Measurements from ENCODE around the gene ADGRA1.
"Not testable (repeated sequence)": the region's sequence is repeated elsewhere in the genome, so short reads cannot be mapped to it uniquely, and the experiment has no call there.

Gene ADGRA1

DNA sequence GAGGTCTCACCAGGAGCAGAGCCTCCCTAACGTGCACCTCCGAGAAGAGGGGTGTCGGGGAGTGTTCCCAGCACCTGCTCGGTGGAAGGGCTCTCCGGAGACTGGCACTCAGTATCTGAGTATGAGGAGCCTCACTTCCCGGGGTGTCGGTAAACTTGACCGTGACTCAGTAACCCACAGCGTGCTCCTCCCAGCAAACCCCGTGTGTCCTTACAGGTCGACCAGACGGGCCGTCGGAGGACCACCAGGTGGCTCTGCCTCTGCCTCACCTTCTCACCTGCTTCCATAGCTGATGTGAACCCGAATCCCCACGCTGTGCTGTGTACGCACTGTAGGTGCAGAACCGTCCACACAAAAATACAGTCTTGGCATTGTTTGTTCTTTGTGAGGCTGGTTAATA is 43.3 kb downstream of the ADGRA1 start:
- DNase-seq, result no peak

DNA sequence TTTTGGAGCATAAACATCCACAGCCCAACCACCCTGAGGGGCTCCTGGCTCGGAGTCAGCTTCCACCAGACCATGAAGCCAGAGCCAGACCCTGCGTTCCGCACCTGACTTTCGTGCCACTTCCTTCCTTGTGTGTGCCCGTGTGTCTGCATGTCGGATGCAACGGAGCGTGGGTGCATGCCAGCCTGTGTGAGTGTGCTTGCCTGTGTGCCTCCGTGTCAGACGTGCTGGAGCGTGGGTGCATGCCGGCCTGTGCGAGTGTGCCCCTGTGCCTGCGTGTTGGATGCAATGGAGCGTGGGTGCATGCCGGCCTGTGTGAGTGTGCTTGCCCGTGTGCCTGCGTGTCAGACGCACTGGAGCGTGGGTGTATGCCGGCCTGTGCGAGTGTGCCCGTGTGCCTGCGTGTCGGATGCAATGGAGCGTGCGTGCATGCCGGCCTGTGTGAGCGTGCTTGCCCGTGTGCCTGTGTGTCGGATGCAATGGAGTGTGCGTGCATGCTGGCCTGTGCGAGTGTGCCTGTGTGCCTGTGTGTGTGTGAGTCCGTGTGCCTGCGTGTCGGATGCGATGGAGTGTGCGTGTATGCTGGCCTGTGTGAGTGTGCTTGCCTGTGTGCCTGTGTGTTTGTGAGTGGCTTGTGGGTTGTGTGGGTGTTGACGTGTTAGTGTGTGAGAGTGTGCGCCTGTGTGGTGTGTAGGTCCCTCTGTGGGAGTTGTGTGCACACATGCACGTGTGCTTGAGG is 44.2 kb downstream of the ADGRA1 start:
- no peak for DNase-seq

DNA sequence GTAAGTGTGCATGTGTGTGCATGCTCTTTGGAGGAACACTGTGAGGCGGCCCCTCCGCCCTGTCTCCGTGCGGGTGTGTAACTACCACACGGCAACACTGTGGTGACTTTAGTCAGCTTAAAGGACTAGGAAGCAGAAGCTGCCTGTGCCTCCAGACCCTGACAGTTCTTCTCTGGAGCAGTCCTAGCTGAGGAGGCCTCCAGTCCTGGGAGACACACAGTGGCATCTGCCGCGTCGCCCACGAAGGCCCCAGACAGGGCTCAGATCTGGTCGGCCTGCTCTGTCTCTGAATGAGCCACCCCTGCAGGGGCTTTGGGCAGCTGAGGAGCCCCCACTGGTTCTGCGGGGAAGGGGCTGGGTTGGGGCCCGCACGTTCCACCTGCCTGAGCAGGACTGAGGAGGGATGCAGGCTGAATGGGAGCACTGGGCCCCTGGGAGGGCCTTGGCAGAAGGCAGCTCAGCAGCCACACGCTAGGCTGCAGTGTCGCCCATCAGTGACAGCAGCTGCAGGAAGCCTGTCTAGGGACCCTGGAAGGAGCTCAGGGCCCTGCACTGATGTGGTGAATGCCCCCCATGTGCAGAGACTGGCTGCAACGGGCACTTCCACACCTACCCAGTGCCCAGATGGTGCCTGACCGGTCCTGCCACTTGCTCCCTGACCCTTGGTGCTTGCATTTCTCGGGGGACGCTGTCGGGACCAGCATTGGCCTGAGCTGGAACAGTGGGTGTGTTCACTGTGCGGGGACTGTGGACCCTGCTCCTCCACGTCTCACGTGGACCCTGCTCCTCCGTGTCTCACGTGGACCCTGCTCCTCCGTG is 45.0 kb downstream of the ADGRA1 start:
- DNase-seq, result no peak

DNA sequence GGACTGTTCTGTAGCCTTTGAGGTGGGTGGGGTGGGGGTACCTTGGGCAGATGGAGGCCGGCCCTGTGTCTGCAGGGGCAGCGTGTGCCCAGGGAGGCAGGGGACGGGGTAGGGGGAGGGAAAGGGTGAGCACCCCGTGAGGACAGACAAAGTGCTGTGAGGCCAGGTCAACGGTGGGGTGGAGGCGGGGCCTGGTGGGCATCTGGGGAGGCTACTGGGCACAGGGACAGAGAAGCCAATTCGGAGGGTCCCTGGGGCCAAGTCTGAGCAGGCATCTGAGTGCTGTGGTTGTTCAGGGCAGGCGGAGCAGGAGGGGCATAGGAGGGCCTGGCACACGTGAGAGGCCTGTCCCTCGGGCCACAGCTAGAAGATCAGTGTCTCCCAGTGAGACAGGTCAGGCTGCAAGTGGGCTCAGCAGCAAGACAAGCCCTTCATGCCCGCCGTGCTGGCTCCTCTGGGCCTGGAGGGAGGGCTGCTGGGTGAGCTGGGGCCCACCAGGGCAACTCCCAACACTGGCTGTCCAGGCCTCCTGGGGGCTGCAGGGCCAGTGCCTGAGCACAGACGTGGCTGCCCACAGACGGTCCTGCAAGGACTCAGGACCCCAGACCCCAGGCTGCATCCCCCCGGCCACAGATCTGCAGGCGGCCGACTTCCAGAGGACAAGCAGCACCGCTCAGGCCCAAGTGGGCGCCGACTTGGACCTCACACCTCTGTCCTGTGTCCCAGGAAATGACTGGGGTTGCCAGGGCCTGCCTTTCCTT is 45.9 kb downstream of the ADGRA1 start:
- no peak for DNase-seq

- no peak for DNase-seq
Measured at GRCh38 chr10:133134411-133135115, 46.8 kb downstream of the ADGRA1 start.

DNA sequence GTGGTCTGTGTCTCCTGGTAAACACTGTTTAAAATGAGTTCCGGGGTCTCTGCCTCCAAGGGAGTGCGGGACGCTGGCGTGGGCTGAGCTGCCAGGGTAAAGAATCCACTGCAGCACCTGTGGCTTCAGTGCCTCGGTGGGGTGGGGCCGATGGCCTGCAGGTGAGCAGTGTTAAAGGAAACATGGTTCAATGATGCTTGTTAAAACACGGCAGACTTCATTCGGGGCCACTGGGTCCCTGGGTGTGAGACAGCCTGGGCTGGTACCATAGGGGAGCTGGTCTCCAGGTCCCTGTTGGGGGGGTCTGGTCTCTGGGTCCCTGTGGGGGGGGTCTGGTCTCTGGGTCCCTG is 47.4 kb downstream of the ADGRA1 start:
- no peak for DNase-seq

GRCh38 chr10:133137486-133138145 is 49.9 kb downstream of the ADGRA1 start:
- DNase-seq, result not testable (repeated sequence)

- DNase-seq, result no peak
Measured at GRCh38 chr10:133139551-133140065, 51.9 kb downstream of the ADGRA1 start.

- DNase-seq, result no peak
Measured at GRCh38 chr10:133140417-133141143, 52.9 kb downstream of the ADGRA1 start.

DNA sequence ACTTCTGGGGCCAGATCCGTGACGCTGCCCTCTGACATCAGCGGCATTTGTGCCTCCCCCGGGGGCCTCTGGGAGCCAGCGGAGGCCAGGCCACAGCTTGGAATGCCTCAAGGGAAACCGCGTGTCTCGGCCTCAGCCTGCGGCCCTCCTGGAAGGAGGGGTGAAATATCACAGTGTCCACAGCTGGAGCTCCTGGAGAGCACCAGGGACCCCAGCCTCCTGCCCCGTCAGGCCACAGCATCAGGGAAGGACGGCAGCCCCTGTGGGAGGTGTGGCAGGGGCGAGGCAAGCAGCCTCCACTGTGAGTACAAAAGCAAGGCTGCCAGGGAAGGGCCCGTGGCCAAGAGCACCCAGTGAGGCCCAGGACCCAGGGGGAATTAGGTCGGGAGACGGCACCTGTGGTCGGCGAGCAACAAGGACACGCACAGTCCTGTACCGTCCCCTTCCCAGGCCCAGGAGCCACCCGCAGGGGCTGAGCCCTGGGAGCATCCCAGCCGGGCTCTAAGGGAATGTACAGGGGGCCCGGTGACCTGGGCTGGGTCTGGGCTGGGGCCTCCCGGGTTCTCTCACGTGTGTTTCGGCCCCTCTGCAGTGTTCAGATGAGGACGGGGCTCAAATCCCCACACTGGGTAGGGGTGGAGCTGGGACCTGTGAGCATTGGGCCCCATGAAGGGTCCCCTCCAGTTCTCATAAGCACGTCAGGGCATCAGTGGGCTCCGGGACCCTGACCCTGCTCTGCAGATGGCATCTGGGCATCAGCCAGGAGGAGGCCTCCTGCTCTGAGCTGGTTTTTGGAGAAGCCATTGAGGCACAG is 53.6 kb downstream of the ADGRA1 start:
- no peak for DNase-seq

DNA sequence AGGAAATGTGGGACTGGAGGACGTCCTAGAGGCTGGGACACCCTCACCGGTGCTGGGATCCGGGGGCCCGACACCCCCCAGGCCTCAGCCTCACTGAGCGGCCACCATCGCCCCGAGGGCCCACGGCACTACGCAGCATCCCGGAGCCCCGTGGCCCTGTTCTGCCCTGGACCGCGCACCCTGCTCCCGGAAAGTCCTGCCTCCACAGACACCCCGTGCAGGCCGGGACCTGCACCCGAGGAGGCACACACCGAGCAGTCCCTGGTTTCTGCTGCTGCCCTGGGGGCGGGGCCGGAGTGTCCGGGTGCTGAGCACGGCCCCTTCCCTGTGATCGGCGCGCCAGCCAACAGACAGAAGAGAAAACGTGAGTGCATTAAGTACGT is 54.2 kb downstream of the ADGRA1 start:
- DNase-seq, result no peak

GRCh38 chr10:133142523-133143199 is 54.9 kb downstream of the ADGRA1 start:
- no peak for DNase-seq

DNA sequence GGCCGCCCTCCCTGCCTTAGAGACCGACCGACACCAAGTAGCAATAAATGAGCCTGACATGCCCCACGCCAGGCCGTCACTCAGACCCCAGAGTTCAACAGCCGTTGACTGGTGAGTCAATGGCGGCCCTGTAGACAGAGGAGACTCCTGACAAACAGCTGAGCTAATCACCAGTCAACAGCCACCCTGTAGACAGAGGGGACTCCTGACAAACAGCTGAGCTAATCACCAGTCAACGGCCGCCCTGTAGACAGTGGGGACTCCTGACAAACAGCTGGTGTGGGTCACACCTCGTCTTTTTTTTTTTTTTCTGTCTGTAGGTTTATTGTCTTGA is 55.4 kb downstream of the ADGRA1 start:
- no peak for DNase-seq

DNA sequence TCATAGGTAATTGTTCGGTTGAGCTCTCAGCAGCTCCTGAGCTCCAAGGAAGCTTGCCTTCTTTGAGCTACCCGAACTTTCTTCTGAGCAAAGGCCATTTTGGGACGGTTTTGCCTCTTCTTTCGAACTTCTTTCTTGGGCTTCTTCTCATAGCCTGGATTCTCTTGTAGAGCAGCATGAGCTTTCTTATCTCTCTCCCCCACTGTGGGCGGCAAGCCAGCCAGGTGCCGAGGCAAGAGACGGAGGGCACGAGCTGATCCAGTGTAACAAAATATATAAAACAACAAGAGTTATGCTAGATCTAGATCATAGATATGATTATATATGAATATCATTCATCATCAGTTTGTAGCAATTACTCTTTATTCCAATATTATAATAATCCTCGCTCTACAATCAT is 55.8 kb downstream of the ADGRA1 start:
- no peak for DNase-seq

- no peak for DNase-seq
Measured at GRCh38 chr10:133144771-133145170, 57.0 kb downstream of the ADGRA1 start.

- DNase-seq, result no peak
Measured at GRCh38 chr10:133150226-133150625, 62.5 kb downstream of the ADGRA1 start.

GRCh38 chr10:133150656-133151055 is 62.9 kb downstream of the ADGRA1 start:
- no peak for DNase-seq

DNA sequence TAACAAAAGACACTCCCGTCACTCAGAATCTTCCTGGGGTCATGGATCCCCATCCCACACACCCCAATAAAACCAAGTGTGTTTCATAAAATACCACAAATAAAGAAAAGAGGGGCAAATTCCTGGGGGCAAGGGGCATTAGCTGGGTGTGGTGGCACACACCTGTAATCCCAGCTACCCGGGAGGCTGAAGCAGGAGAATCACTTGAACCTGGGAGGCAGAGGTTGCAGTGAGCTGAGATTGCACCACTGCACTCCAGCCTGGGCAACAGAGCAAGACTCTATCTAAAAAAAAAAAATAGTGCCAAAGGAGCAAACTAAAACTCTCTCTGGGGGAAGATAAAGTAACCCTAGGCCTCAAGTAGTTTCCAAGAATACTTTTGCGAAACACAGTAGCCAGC is 63.3 kb downstream of the ADGRA1 start:
- DNase-seq, result not testable (repeated sequence)

- DNase-seq, result no peak
Measured at GRCh38 chr10:133151543-133151972, 63.8 kb downstream of the ADGRA1 start.

- no peak for DNase-seq
Measured at GRCh38 chr10:133154411-133154810, 66.7 kb downstream of the ADGRA1 start.
